Prostate gland (tissue), 2 donors: ENCODE measurements around the gene TMEM86A. TPM values are rescaled to one million over a fixed set of nuclear protein-coding genes. Genes with fewer than 3 reads are reported as not detected.

Experiments used
- DNase-seq: peaks from one replicate; pipeline ENCODE4 v3.0.0-alpha.2; 2019; ENCODE audit warnings: low spot score
- H3K27ac ChIP-seq, 2 donors: fragments of 200-600 bp; sonication (generic); 2 replicates each; pipeline ENCODE4 v1.5.1; 2017 to 2019
- H3K27me3 ChIP-seq: fragments of 200-600 bp; sonication (generic); replicated peaks from 2 replicates; pipeline ENCODE4 v1.5.1; 2019; ENCODE audit not compliant: insufficient read depth
- H3K36me3 ChIP-seq, 2 donors: fragments of 200-600 bp; sonication (generic); 1 replicate in 1 of 2; 2 replicates in 1 of 2; pipeline versions ENCODE4 v1.5.1 to v1.8.1; 2017 to 2019
- H3K4me1 ChIP-seq: fragments of 200-600 bp; sonication (generic); replicated peaks from 2 replicates; pipeline ENCODE4 v1.5.1; 2019
- H3K4me3 ChIP-seq, 2 donors: fragments of 200-600 bp; sonication (generic); 2 replicates each; pipeline ENCODE4 v1.5.1; 2017 to 2019
- H3K9me3 ChIP-seq: fragments of 200-600 bp; sonication (generic); 2 replicates; pipeline ENCODE4 v1.5.1; 2017
- CTCF ChIP-seq, 4 experiments: fragments of 200-600 bp in 2 of 4; fragments of 450-650 bp in 2 of 4; sonication (generic) in 2 of 4; IDR thresholded peaks; 1 replicate in 3 of 4; 2 replicates in 1 of 4; pipeline ENCODE4 v1.5.1; 2016 to 2019; ENCODE audit warnings: antibody characterized with exemption in 4 of 4, mild to moderate bottlenecking in 2 of 4, moderate library complexity in 2 of 4
- POLR2A ChIP-seq: fragments of 450-650 bp; IDR thresholded peaks from one replicate; pipeline ENCODE4 v1.6.1; 2016; ENCODE audit warnings: antibody characterized with exemption, mild to moderate bottlenecking
- POLR2AphosphoS5 ChIP-seq: sonication (generic); formaldehyde crosslinking; IDR thresholded peaks from one replicate; pipeline ENCODE4 v1.6.1; 2017; ENCODE audit warnings: antibody characterized with exemption
- WGBS: methylation state at CpG from one replicate; pipeline ENCODE4 v1.1.5; 2018; 5-methylcytosine and 5-hydroxymethylcytosine counted together
- intact Hi-C: fragments of 100-400 bp; cut with DNase I; formaldehyde crosslinking; loops from one replicate; pipeline ENCODE4 v1.14.2; 2022
- total RNA-seq, 2 donors: library from RNA; depleted of rRNA; stranded (reverse); fragments of >200 nt; gene quantifications; one replicate each; pipeline ENCODE4 v1.1.0, GENCODE V29; 2016

The TMEM86A gene
- total RNA-seq, 2 donors from 2014 or later: 3.2 to 6.5 TPM

GRCh38 chr11:18713646-18714442 is 15.3 kb downstream of the TMEM86A start:
- H3K27me3 ChIP-seq: no peaks in the 10 kb centered on the region
- H3K27ac ChIP-seq: no peak overlapping the region
- H3K4me1 ChIP-seq: no peaks in the 10 kb centered on the region
- intact Hi-C loops: no loop called here
- WGBS: 92% methylated on average over 26 of the region's 26 CpGs
- no peaks in the 10 kb centered on the region for H3K36me3 ChIP-seq
- no peak for TF ChIP-seq CTCF (IDR thresholded peaks at IDR 0.05)
- no peak for TF ChIP-seq POLR2A
- TF ChIP-seq POLR2AphosphoS5: no peak
- no peaks in the 10 kb centered on the region for H3K9me3 ChIP-seq
- no peak for DNase-seq
- H3K4me3 ChIP-seq: no peak overlapping the region

GRCh38 chr11:18714443-18714780 is 15.8 kb downstream of the TMEM86A start:
- 89% methylated on average over 10 of the region's 10 CpGs for WGBS
- DNase-seq: no peak
- intact Hi-C loops: no loop called here
- Histone ChIP-seq H3K4me1 (no peaks in the 10 kb centered on the region), H3K27me3 (no peaks in the 10 kb centered on the region), H3K4me3 (no peak overlapping the region), H3K36me3 (no peaks in the 10 kb centered on the region), H3K27ac (no peak overlapping the region), H3K9me3 (no peaks in the 10 kb centered on the region)
- no peak for TF ChIP-seq CTCF (IDR thresholded peaks at IDR 0.05)
- no peak for TF ChIP-seq POLR2A
- no peak for TF ChIP-seq POLR2AphosphoS5

- no peaks in the 10 kb centered on the region for H3K36me3 ChIP-seq
- TF ChIP-seq POLR2AphosphoS5 (no peak), CTCF (IDR thresholded peaks at IDR 0.05) (no peak), POLR2A (no peak)
- DNase-seq: no peak
- H3K27me3 ChIP-seq: no peaks in the 10 kb centered on the region
- WGBS: 81% methylated on average over 7 of the region's 7 CpGs
- no peaks in the 10 kb centered on the region for H3K4me1 ChIP-seq
- H3K4me3 ChIP-seq: no peak overlapping the region
- intact Hi-C loops: no loop called here
- no peak overlapping the region for H3K27ac ChIP-seq
- H3K9me3 ChIP-seq: no peaks in the 10 kb centered on the region
Measured at GRCh38 chr11:18715476-18715875, 16.9 kb downstream of the TMEM86A start.

GRCh38 chr11:18720091-18720807 is 21.7 kb downstream of the TMEM86A start:
- Histone ChIP-seq H3K27me3 (no peaks in the 10 kb centered on the region), H3K4me1 (no peaks in the 10 kb centered on the region), H3K9me3 (no peaks in the 10 kb centered on the region), H3K36me3 (no peaks in the 10 kb centered on the region), H3K4me3 (no peak overlapping the region), H3K27ac (no peak overlapping the region)
- 43% methylated on average over 5 of the region's 5 CpGs for WGBS
- intact Hi-C loops: loop anchor here (5.0 kb wide), 1 partner anchor 88 kb away; the partner anchor contains the start of gene SPTY2D1
- no peak for DNase-seq
- TF ChIP-seq CTCF (IDR thresholded peaks at IDR 0.05): no peak
- no peak for TF ChIP-seq POLR2A
- TF ChIP-seq POLR2AphosphoS5: no peak
